Spleen (tissue), 7 donors: ENCODE measurements around the gene FGGY.
A peak's percentile ranks its signal among the peaks of the same experiment; 100 is the strongest.

Experiments used
- POLR2AphosphoS5 ChIP-seq, 3 donors: sonication (generic); formaldehyde crosslinking; IDR thresholded peaks; one replicate each; pipeline ENCODE4 v1.5.1; 2017; ENCODE audit warnings: antibody characterized with exemption in 3 of 3
- TF ChIP-seq, protein P1 (sequence below), 11 experiments: fragments of 200-600 bp in 7 of 11; fragments of 450-650 bp in 4 of 11; sonication (generic) in 4 of 11; IDR thresholded peaks in 8 of 11; conservative IDR thresholded peaks in 3 of 11; 1 replicate in 7 of 11; 2 replicates in 4 of 11; pipeline versions ENCODE4 v1.4.0 to v1.8.0; 2016 to 2021; ENCODE audit warnings: antibody characterized with exemption in 11 of 11, inconsistent platforms in 4 of 11, mild to moderate bottlenecking in 1 of 11
- donor health status: DM: no; HTN: no; CAD: no; lungs with moderate emphysema.
- donor health status: DM: no; HTN: no; CAD: no.
- donor health status: DM: no; HTN: no; CAD: no.

DNA sequence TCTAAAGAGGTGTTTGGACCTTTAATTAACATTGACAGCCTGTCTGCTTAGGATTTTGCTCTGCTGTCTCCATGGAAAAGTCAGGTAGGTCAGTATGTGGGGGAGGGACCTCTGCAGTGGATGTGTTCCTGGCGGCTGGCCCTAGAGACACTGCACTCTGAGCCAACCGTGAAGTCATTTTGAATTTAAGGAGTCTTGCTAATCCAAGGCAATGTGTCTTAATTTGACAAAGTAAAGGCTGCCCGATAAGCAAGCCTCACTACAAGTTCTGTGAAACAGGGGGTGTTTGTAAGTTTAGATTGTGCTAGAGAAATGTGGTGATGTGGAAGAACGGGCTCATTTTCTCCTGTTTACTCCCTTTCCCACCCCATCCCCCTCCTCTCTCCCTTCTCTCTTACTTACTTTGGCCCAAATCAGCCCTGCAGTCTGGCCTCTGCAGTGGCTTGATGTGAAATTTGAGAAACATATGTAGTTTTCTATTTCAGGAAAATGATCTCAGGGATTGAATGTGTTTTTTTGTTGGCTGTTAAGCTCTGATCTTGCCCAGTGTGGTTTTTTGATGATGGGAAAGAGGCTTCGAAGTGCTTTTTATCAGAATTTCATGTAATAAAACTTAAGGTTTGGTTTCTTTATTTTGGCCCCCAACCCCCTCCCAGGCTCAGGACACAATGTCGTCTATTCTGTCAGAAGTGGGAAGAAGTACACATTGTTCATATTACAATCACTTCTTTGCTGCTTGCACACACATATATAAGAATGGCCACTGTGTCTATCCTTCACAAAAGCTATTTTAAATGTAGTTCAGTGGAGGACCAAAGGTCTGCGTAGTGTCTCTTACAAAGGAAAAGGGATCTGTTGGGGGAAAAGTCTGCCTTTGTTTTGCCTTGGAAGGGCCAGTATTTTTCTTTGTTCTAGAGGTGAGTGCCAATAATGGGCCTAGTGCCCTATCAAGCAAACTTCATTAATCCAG, 96.6 kb downstream of the FGGY start:
- TF ChIP-seq, protein P1, sequence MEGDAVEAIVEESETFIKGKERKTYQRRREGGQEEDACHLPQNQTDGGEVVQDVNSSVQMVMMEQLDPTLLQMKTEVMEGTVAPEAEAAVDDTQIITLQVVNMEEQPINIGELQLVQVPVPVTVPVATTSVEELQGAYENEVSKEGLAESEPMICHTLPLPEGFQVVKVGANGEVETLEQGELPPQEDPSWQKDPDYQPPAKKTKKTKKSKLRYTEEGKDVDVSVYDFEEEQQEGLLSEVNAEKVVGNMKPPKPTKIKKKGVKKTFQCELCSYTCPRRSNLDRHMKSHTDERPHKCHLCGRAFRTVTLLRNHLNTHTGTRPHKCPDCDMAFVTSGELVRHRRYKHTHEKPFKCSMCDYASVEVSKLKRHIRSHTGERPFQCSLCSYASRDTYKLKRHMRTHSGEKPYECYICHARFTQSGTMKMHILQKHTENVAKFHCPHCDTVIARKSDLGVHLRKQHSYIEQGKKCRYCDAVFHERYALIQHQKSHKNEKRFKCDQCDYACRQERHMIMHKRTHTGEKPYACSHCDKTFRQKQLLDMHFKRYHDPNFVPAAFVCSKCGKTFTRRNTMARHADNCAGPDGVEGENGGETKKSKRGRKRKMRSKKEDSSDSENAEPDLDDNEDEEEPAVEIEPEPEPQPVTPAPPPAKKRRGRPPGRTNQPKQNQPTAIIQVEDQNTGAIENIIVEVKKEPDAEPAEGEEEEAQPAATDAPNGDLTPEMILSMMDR (IDR thresholded peaks at IDR 0.05 in 8 of 11, conservative IDR thresholded peaks at IDR 0.05 in 3 of 11), result no peak
- peak in 1 of 3 donors; percentile 22 for TF ChIP-seq POLR2AphosphoS5 (IDR thresholded peaks at IDR 0.05)
